ENCODE results near the gene CYBA.
"Not testable (repeated sequence)": the region's sequence is repeated elsewhere in the genome, so short reads cannot be mapped to it uniquely, and the experiment has no call there.

CYBA gene

GRCh38 chr16:88609426-88609825, 41.4 kb downstream of the CYBA start:
- DNase-seq = not testable (repeated sequence)

DNA sequence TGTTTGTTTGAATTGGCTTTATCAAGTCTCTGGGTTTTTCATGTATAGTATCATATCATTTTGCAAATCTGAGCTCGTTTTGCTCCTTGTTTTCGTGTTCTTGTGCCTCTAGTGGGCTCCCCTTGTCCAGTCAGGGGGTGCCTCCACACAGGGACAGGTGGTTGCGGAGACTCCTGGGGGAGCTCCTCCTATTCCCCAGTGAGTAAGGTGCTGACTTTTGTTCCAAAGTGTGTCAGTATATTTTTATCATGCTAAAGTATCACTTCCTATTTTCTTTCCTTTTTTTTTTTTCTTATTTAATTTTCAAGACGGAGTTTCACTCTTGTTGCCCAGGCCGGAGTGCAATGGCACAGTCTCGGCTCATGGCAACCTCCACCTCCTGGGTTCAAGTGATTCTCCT, 42.8 kb downstream of the CYBA start:
- DNase-seq = no peak

- no peak for DNase-seq
Measured at GRCh38 chr16:88606148-88606757, 44.6 kb downstream of the CYBA start.

DNA sequence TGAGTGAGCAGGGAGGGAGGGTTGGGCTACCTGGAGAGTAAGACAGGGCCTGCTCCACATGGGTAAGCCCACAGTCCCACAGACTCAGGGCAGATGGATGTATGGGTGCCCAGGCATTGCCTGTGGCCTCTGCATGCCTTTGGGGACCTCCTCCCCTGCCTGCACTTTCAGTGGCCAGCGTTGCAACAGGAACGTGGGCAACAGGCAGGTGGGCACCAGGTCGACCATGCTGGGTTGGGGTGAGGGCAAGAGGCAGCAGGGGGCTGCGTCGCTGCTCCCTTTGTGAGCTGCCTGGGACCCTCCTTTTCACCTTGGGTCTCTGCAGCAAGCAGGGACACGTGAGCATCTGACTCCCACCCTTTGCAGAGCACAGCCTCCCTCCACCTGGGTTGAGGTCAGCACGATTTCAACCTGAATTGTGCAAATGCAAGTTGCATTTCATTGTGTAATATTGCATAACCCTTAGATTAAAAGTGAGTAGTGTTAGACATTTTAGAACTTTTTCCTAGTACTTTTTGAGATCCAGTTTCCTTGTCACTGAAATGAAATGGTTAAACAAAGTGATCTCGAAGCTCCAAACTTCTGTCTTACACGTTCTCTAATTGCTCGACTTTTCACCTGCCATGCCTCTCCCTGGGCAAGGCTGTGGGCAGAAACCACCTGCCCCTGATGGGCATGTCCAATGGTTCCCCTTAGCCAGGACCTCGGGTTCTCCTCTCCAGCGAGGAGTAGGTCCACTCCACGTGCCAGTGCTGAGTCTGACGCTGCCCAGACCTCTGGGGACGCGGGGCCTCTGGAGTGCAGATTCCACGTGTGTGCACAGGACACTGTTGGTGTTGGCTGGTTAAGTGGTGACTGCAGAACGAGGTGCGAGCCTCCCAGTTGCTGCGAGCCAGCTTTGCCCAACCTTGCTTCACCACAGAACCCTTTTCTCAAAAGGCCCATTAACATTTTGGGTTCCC, 45.4 kb downstream of the CYBA start:
- DNase-seq = no peak

DNA sequence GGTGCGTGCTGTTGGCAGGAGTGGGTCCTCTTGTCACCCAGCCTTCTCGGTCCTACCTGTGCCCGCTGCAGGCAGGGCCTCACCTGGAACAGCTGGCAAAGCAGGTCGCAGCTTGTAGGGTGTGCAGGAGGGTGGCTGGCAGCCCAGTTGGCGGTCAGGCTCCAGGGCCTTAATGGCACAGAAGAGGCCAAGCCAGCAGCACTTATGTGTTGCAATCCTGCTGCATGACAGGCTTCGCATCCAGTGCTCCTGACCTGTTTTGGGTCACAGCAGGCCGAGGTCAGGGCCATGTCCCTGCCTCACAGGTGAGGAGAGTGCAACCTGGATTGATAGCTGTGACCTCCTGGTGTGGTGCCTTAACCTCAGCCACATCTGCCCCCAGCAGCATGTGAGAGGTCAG, 48.8 kb downstream of the CYBA start:
- no peak for DNase-seq

DNA sequence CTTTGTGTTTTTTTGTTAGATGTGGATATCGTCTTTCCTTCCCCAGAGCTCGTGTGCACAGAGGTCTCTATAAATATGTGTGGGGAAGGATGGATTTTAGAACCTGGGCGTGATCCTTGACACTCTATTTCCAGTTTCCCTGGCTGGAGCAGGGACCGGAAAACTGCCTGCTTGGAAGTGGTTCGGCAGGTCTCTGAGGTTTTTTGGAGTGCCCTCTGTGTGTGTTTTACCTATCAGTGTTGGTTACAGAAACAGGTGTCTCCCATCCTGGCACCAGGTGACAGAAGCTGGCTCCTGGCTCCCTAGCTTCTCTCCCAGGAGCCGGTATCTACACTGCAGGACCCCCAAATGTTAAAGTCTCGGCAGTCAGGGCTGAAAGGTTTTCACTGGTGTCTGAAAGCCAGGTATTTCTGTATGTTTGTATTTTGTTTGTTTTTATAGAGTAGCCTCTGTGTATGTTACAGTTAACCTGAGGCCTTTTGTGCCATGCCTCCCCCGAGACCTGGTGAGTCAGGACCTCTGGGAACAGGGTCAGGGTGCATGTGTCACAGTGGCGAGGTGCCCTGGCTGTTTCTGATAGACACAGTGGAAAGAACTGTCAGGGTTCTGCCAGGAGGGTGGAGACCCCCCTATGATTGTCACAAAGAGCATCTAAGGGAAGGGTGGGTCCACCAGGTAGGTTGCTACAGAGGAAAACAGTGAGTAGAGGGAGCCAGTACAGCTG, 49.4 kb downstream of the CYBA start:
- no peak for DNase-seq

GRCh38 chr16:88600539-88600896, 50.3 kb downstream of the CYBA start:
- DNase-seq = no peak

DNA sequence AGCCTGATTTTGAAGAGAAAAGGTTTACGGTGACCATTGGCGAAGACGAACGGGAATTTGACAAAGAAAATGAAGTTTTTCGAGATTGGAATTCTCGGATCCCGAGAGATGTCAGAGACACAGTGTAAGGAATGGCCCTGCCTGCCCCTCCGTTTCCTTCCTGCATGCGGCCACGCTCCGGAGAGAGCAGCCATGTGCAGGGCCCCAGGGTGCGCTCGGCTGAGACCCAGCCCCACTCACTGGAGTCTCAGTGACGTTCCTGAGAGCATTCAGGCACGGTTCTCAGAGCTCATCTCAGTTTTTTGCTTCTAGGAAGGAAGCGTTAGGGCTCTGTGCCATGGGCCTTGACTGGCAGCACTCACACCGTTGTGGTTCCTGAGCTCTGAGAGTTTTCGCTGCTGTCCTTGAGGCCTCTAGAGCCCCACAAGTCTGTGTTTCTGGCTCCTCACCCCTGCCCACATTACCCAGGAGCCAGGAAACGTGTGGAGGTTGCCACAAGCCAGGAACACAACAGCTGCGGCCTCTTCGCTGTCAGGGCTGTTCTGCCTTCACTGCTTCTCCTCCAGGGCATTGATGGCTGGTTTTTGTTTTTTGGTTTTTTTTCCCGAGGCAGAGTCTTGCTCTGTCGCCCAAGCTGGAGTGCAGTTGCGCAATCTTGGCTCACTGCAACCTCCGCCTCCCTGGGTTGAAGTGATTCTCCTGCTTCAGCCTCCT, 50.9 kb downstream of the CYBA start:
- DNase-seq = no peak

DNA sequence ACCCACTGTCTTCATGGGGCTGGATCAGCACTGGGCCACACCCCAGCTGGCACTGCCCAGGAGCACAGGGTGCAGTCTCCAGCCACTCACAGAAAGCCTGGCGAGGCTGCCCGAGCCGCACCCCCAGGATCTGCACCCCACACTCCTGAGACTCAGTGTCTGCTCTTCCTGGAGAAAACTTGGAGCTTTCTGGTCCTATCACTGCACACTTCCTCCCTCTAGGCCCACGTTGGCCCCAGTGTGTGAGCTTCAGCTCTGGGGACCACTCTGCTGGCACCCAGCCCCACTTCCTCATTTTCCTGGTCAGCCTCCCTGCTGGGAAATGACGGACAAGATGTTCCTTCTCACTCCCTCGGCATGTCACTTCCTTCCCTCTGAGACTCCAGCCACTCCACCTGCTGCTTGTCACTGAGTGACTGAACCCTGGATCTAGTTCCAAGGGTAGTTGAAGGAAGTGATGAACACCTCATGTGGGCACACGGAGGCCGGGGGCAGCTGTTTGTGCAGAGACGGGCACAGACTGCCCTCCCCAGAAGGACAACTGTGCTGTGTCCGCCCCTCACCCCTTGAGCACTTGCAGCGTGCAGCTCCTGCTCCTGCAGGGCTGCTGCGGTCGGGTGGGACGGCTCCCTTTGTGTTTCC, 51.6 kb downstream of the CYBA start:
- no peak for DNase-seq

DNA sequence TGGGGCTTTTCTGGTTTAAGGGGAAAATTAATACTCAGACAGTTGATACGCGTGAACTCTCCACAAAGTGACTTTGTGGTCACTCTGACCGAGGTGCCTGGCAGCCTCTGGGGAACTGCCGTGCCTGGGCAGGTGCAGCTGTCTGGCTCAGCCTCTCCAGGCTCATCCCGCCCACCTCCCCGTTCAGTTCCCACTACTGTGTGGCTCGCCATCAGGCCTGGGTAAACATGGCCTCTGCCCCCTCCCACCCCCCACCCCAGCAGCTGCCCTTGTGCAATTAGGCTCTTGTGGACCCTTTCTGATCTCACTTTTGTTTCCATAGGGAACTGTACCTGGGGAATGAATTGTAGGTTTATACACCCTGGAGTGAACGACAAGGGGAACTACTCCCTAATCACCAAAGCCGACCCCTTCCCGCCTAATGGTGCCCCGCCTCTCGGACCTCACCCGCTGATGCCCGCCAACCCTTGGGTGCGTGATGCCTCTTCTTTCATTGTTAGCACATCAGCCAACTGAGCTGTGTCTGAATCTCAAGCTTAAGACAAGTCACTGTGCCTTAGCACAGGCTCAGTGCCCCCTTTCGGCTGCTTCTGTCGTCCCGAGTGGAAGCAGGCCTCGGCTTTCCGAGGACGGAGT, 52.9 kb downstream of the CYBA start:
- DNase-seq = no peak

DNA sequence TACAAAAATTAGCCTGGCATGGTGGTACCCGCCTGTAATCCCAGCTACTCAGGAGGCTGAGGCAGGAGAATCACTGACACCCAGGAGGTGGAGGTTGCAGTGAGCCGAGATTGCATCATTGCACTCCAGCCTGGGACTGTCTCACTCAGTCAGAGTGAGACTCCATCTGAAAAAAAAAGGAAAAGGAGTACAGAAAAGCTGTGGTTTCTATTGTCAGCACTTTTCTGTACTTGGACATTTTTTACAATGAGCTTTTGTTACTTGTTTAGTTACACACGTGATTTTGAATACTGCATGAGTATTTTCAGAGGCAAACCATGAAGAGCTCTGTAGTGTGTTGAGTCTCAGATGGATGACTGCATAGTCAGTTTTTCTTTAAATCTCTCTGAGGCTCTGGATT, 54.4 kb downstream of the CYBA start:
- no peak for DNase-seq

- DNase-seq = no peak
Measured at GRCh38 chr16:88595921-88596320, 54.9 kb downstream of the CYBA start.

GRCh38 chr16:88595101-88595500, 55.8 kb downstream of the CYBA start:
- DNase-seq = no peak

GRCh38 chr16:88593910-88594309, 56.9 kb downstream of the CYBA start:
- no peak for DNase-seq

DNA sequence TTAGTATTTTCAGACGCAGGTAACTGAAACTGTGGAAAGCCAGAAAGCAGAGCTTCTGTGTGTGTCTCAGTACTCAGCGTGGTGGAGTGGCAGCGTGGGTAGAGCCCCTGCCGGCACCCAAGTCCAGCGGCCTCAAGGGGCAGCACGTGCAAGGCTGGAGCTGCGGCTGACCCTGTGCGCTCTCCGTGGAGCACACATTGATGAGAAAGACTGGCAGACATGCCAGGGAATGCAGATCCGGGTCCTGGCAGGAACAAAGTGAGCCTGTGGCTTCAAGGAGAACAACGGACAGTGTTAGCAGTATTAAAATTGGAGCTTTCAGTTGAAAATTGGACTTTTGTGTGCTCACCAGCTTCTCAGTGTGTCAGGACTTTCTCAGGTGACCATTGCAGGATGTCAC, 57.4 kb downstream of the CYBA start:
- no peak for DNase-seq

Measured in NCI-H345 (cell line).